GM11168 (cell line): ENCODE data around the gene KCNK13.
"Not testable (repeated sequence)": the region's sequence is repeated elsewhere in the genome, so short reads cannot be mapped to it uniquely, and the experiment has no call there.

Experiments used
- in situ Hi-C: fragments of 300-500 bp; cut with MboI; formaldehyde crosslinking; loops from one replicate; pipeline ENCODE4 v1.12.0; 2022; ENCODE audit warnings: low sequenced_read_pairs; ENCODE audit not compliant: unreplicated experiment

KCNK13 gene

GRCh38 chr14:90061685-90062126 is at the start of gene KCNK13:
Gene KCNK13 (plus strand): TSS chr14:90061994. CDS start chr14:90062206, 212 bp downstream.
- in situ Hi-C loops = no loop called here

GRCh38 chr14:90017371-90017770 is 44.4 kb upstream of the KCNK13 start:
- in situ Hi-C loops = no loop called here

- in situ Hi-C loops = no loop called here
Observed at GRCh38 chr14:90019824-90020523, 41.8 kb upstream of the KCNK13 start.

- in situ Hi-C loops = no loop called here
Observed at GRCh38 chr14:90023176-90023896, 38.5 kb upstream of the KCNK13 start.

GRCh38 chr14:90024910-90025309 is 36.9 kb upstream of the KCNK13 start:
- in situ Hi-C loops = no loop called here

GRCh38 chr14:90026608-90027007 is 35.2 kb upstream of the KCNK13 start:
- in situ Hi-C loops = not testable (repeated sequence)

- in situ Hi-C loops = no loop called here
Observed at GRCh38 chr14:90027842-90028241, 34.0 kb upstream of the KCNK13 start.

- in situ Hi-C loops = no loop called here
Observed at GRCh38 chr14:90034156-90034555, 27.6 kb upstream of the KCNK13 start.

- in situ Hi-C loops = no loop called here
Observed at GRCh38 chr14:90034835-90035525, 26.8 kb upstream of the KCNK13 start.

- in situ Hi-C loops = no loop called here
Observed at GRCh38 chr14:90039253-90040010, 22.4 kb upstream of the KCNK13 start.

GRCh38 chr14:90040411-90040810 is 21.4 kb upstream of the KCNK13 start:
- in situ Hi-C loops = no loop called here

GRCh38 chr14:90042496-90043252 is 19.1 kb upstream of the KCNK13 start:
- in situ Hi-C loops = no loop called here

GRCh38 chr14:90045616-90046015 is 16.2 kb upstream of the KCNK13 start:
- in situ Hi-C loops = no loop called here

- in situ Hi-C loops = no loop called here
Observed at GRCh38 chr14:90049390-90049789, 12.4 kb upstream of the KCNK13 start.

- in situ Hi-C loops = loop anchor here (10.0 kb wide), 1 partner anchor 75 kb away; no protein-coding TSS in a partner anchor
Observed at GRCh38 chr14:90050271-90050670, 11.5 kb upstream of the KCNK13 start.

GRCh38 chr14:90053044-90053443 is 8.8 kb upstream of the KCNK13 start:
- in situ Hi-C loops = loop anchor here (10.0 kb wide), 1 partner anchor 78 kb away; no protein-coding TSS in a partner anchor

- in situ Hi-C loops = loop anchor here (10.0 kb wide), 1 partner anchor 80 kb away; no protein-coding TSS in a partner anchor
Observed at GRCh38 chr14:90054803-90055202, 7.0 kb upstream of the KCNK13 start.

- in situ Hi-C loops = loop anchor here (10.0 kb wide), 1 partner anchor 82 kb away; no protein-coding TSS in a partner anchor
Observed at GRCh38 chr14:90056826-90057225, 5.0 kb upstream of the KCNK13 start.

GRCh38 chr14:90058876-90059458 is 2.8 kb upstream of the KCNK13 start:
- in situ Hi-C loops = loop anchor here (10.0 kb wide), 1 partner anchor 84 kb away; no protein-coding TSS in a partner anchor
